Activated CD4-positive, alpha-beta T cell treated with anti-CD3 and anti-CD28 coated beads, Interleukin-2, amount 50 U/mL, for 24 hours (primary cell): ENCODE data around the gene RNU1-4.
"Not testable (repeated sequence)": the region's sequence is repeated elsewhere in the genome, so short reads cannot be mapped to it uniquely, and the experiment has no call there.

Experiments used
- DNase-seq, 2 donors: peaks; one replicate each; pipeline ENCODE4 v3.0.0-alpha.2; 2020; ENCODE audit warnings: low read depth in 1 of 2, low spot score in 1 of 2

RNU1-4 gene

DNA sequence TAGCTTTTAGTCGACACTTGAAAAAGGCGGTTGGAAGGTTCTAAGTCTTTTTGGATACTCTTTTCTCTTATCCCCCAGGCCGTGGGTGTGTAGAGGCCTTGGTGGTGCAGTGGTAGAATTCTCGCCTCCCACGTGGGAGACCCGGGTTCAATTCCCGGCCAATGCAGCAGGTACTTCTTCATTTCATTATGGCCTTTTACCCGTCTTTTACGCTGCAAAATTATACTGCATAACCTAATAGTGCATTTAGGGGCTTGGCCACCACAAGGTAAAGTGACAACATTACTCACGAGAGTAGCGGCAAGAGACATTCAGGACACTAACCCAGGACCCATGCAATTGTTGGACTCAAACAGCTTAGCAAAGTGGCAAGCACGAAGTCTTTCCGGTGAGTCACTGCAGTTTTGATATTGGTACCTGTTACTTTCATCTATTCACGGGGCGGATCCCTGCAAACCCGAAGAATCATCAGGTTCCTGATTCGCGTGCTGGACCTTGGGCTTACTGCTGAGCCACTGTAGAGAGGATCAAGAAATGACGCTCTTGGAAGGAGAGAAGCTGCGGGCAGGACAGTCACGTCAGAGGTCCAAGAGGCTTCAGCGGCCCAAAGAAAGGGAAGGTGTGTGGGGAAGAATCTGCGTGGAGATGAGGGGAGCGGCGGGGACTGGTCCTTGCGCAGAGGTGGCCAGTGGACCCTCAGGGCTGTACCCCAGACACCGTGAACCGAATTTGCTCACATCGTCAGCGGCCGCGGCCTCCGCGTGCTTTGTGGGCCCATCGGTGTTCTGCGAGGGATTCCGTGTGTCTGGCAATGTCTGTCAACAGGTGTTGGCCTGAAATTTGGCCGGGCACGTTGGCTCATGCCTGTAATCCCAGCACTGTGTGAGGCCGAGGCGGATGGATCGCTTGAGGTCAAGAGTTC, 12.9 kb upstream of the RNU1-4 start:
- DNase-seq, result peak; percentile 46 to 59

DNA sequence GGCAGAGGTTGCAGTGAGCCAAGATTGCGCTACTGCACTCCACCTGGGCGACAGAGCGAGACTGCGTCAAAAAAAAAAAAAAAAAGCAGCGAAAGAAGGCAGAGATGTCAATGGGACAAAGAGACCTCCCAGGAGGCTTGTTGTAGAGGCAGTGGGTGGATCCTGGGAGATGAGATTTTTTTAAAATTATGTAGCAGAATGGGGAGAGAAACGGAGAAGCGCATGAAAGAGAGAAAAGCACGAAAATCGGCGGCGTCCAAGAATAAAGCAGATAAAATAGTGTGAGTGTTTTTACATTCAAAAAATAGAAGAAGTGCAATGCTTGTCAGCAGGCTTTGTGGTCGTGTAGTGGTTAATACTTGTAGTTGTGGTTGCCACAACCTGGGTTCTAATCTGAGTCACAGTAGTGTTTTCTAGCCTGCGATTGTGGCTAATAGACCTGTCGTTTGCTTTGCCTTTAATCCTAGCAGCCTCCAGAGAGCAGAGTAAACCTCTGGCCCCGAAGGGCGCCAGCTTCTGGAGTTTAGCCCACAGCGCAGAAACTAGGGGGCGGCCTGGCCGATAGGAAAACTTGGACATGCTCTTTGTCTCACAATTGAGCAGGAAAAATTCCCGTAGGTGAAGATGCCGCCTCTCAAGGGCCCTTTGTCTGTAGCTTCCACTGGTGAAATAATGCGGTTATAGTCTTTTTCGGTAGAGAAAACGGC, 11.9 kb upstream of the RNU1-4 start:
- DNase-seq, result not testable (repeated sequence)

- DNase-seq, result not testable (repeated sequence)
Observed at GRCh38 chr1:16732254-16732896, 7.9 kb upstream of the RNU1-4 start.

- not testable (repeated sequence) for DNase-seq
Observed at GRCh38 chr1:16741230-16741629, 914 bp downstream of the RNU1-4 start.

DNA sequence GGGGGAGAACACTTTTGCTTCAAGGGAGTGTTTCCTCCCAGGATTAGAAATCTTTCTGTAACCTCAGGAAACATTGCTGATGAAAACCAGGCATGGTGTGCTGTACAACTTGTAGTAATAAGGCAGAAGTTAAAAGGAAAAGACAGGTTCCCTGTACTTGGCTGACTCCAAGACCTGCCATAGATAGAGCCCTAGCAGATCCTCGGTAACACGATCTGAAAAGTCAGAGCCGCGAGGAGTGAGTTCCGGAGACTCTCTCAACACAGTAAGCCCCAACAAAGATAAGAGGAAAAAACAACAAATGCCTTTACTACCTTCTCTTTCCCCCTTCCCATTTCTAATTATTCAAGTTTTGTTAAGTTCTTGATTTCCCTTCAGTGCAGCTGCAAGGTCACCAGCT, 7.3 kb downstream of the RNU1-4 start:
- DNase-seq, result not testable (repeated sequence)

DNA sequence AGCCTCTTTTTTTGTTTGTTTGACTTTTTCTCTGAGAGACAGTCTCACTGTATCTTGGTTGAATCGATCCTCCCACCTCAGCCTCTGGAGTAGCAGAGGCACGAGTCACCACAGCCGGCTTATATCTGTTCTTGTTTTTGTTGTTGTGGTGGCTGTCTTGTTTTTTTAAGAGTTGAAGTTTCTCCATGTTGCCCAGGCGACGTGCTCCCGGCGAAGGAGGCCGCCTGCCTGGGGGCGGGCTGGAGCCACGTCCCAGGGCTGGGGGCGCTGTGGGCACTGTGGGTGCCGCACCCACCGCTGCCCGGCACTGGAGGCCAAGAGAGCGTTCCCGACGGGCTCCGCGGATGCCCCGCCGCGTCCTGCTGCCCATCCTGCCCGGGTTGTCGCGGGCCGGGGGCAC, 8.4 kb downstream of the RNU1-4 start:
- not testable (repeated sequence) for DNase-seq

- DNase-seq, result not testable (repeated sequence)
Observed at GRCh38 chr1:16749910-16750888, 9.9 kb downstream of the RNU1-4 start.

- not testable (repeated sequence) for DNase-seq
Observed at GRCh38 chr1:16752770-16753169, 12.5 kb downstream of the RNU1-4 start.

GRCh38 chr1:16755385-16755784, 15.1 kb downstream of the RNU1-4 start:
- not testable (repeated sequence) for DNase-seq

GRCh38 chr1:16755932-16756331, 15.6 kb downstream of the RNU1-4 start:
- not testable (repeated sequence) for DNase-seq

- not testable (repeated sequence) for DNase-seq
Observed at GRCh38 chr1:16757574-16757973, 17.3 kb downstream of the RNU1-4 start.

DNA sequence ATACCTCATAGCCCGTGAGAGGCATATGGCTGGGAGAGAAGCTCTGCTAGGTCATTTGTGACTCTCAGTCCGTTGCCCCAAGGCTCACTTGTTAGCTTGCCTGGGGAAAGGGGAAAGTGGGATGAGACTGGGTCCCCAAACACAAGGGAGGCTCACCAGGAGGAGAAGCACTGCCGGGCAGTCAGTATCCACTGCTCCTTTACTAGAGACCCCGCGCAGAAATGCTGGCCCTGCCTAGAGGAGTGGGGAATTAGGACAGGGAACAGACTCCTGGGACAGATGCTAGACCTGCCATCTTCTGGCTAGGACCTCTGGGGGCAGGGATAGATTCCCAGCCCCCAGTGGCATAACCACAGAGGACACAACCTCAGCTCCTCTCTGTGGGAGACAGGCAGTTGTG, 17.7 kb downstream of the RNU1-4 start:
- not testable (repeated sequence) for DNase-seq

GRCh38 chr1:16759041-16759493, 18.8 kb downstream of the RNU1-4 start:
- DNase-seq, result not testable (repeated sequence)

- not testable (repeated sequence) for DNase-seq
Observed at GRCh38 chr1:16759650-16760455, 19.5 kb downstream of the RNU1-4 start.

GRCh38 chr1:16760456-16760765, 20.1 kb downstream of the RNU1-4 start:
- not testable (repeated sequence) for DNase-seq

DNA sequence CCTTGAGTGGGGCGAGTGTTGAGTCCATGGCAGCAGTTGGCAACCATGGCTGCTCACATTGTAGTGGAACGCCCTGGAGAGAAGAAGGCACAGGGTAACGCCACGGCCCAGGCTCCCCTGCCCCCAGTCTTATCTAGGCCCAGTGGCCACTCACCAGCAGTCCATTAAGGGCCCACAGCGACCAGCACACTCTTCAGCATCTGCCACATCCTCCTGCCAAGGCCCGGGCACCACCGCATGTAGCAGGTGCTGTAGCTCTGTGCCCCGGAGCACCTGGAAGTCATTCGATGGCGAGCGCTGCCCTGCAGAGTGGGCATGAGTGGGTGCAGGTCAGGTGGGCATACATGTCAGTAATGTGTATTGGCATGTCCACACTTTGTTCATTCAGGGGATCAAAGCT, 20.5 kb downstream of the RNU1-4 start:
- DNase-seq, result not testable (repeated sequence)

- not testable (repeated sequence) for DNase-seq
Observed at GRCh38 chr1:16764248-16764819, 24.0 kb downstream of the RNU1-4 start.

GRCh38 chr1:16764820-16765655, 24.7 kb downstream of the RNU1-4 start:
- DNase-seq, result not testable (repeated sequence)
